ENCODE data around the gene ADCY2.

The ADCY2 gene

DNA sequence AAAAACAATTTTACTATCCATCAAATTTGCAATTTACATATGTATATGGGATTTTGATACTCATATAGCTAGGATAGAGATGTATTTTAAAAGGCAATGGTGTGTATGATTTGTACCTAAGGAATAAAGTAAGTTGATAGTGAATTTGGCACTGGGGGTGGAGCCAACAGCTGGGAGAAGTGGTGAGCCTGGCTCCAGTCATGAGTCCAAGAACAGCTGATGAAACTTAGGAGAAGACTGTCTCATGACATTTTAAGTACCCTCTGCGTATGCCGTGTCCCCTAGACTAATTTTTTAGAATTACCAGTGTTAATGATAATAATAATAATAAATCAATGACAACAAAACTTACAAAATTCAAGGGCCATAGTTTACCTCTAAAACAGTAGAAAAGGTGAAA lies 181.4 kb downstream of the ADCY2 start:
- Histone ChIP-seq H3K4me1 (ENCODE audit: low read length) (no peaks in the 10 kb centered on the region), H3K9me3 (ENCODE audit: insufficient read depth, low read length) (no peaks in the 10 kb centered on the region), H3K27ac (ENCODE audit: low read length) (no peak overlapping the region), H2AFZ (ENCODE audit: low read depth, low read length) (no peak overlapping the region), H4K20me1 (ENCODE audit: insufficient read depth, low read length) (no peaks in the 10 kb centered on the region), H3K4me2 (ENCODE audit: low read length) (no peak overlapping the region), H3K27me3 (ENCODE audit: low read depth, low read length) (no peaks in the 10 kb centered on the region), H3K36me3 (replicated peaks; ENCODE audit: low read depth, low read length) (no peaks in the 10 kb centered on the region), H3K9ac (ENCODE audit: low read length) (no peak overlapping the region), H3K4me3 (ENCODE audit: low read length) (no peak overlapping the region), H3K79me2 (ENCODE audit: low read length) (no peaks in the 10 kb centered on the region)
- TF ChIP-seq, protein P1, sequence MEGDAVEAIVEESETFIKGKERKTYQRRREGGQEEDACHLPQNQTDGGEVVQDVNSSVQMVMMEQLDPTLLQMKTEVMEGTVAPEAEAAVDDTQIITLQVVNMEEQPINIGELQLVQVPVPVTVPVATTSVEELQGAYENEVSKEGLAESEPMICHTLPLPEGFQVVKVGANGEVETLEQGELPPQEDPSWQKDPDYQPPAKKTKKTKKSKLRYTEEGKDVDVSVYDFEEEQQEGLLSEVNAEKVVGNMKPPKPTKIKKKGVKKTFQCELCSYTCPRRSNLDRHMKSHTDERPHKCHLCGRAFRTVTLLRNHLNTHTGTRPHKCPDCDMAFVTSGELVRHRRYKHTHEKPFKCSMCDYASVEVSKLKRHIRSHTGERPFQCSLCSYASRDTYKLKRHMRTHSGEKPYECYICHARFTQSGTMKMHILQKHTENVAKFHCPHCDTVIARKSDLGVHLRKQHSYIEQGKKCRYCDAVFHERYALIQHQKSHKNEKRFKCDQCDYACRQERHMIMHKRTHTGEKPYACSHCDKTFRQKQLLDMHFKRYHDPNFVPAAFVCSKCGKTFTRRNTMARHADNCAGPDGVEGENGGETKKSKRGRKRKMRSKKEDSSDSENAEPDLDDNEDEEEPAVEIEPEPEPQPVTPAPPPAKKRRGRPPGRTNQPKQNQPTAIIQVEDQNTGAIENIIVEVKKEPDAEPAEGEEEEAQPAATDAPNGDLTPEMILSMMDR (IDR thresholded peaks at IDR 0.05; ENCODE audit: low read depth, low read length): no peak
- no peak for TF ChIP-seq EZH2phosphoT487 (IDR thresholded peaks at IDR 0.05; ENCODE audit: low read depth)

DNA sequence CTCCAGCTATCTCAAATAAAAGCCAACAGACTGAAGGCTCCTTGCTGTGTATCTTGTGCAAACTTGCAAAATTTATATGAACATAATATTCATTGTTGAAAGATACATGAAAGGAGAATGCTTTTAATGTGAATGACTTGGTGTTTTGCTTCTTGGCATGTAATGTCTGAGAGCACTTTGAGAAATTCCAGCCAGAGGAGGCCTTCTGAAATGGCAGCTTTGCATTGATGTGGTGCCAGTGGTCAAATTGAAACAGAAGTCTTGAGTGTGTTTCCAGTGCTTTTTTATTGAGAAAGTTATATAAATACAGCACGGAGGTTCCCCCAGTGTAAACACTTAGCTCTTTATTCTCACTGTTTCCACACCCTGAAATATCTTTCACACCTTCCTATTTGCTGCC lies 182.1 kb downstream of the ADCY2 start:
- Histone ChIP-seq H4K20me1 (ENCODE audit: insufficient read depth, low read length) (no peaks in the 10 kb centered on the region), H3K4me3 (ENCODE audit: low read length) (no peak overlapping the region), H3K4me2 (ENCODE audit: low read length) (no peak overlapping the region), H3K36me3 (replicated peaks; ENCODE audit: low read depth, low read length) (no peaks in the 10 kb centered on the region), H3K9me3 (ENCODE audit: insufficient read depth, low read length) (no peaks in the 10 kb centered on the region), H3K27me3 (ENCODE audit: low read depth, low read length) (no peaks in the 10 kb centered on the region), H3K4me1 (ENCODE audit: low read length) (no peaks in the 10 kb centered on the region), H3K9ac (ENCODE audit: low read length) (no peak overlapping the region), H3K27ac (ENCODE audit: low read length) (no peak overlapping the region), H3K79me2 (ENCODE audit: low read length) (no peaks in the 10 kb centered on the region), H2AFZ (ENCODE audit: low read depth, low read length) (no peak overlapping the region)
- TF ChIP-seq EZH2phosphoT487 (IDR thresholded peaks at IDR 0.05; ENCODE audit: low read depth): no peak
- TF ChIP-seq, protein P1 (IDR thresholded peaks at IDR 0.05; ENCODE audit: low read depth, low read length): no peak

DNA sequence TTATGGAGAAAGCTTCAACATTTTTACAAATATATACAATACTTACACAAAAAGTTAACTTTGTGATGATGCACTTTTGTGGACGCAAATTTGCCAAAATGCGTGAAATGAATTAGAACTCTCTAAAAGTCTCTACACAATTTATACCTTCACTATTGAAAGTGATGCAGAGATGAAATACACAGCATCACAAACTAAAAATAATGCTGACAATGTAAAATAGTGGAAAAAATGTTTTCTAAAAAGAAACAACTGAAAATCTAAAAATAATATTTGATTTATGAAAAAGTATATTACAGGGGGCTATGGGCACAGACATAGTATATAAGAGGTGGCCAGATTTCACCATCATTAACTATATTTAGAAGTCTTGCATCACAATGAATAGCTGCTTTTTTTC lies 188.8 kb downstream of the ADCY2 start:
- H4K20me1 ChIP-seq (ENCODE audit: insufficient read depth, low read length): no peaks in the 10 kb centered on the region
- no peaks in the 10 kb centered on the region for H3K4me1 ChIP-seq (ENCODE audit: low read length)
- H3K4me2 ChIP-seq (ENCODE audit: low read length): no peak overlapping the region
- no peak overlapping the region for H2AFZ ChIP-seq (ENCODE audit: low read depth, low read length)
- no peak overlapping the region for H3K27ac ChIP-seq (ENCODE audit: low read length)
- H3K27me3 ChIP-seq (ENCODE audit: low read depth, low read length): no peaks in the 10 kb centered on the region
- no peaks in the 10 kb centered on the region for H3K36me3 ChIP-seq (replicated peaks; ENCODE audit: low read depth, low read length)
- H3K9ac ChIP-seq (ENCODE audit: low read length): no peak overlapping the region
- no peak overlapping the region for H3K4me3 ChIP-seq (ENCODE audit: low read length)
- TF ChIP-seq EZH2phosphoT487 (IDR thresholded peaks at IDR 0.05; ENCODE audit: low read depth): no peak
- TF ChIP-seq, protein P1 (IDR thresholded peaks at IDR 0.05; ENCODE audit: low read depth, low read length): no peak
- no peaks in the 10 kb centered on the region for H3K9me3 ChIP-seq (ENCODE audit: insufficient read depth, low read length)
- no peaks in the 10 kb centered on the region for H3K79me2 ChIP-seq (ENCODE audit: low read length)

DNA sequence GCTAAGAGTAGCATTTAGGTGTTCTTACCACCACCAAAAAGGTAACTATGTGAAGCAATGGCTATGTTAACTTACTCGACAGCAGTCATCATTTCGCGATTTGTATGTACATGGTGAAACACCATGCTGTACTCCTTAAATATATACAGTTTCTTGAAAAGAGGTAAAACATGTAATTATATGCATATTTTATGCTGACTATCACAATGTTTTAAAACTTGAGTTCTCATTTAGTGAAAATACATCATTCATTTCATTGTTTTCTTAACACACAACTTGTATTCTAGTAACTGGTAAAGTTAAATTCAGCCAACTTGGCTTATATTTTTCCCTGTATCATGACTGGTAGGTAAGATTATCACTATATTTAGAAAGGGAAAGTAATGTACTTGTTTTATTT lies 189.9 kb downstream of the ADCY2 start:
- H3K4me3 ChIP-seq (ENCODE audit: low read length): no peak overlapping the region
- no peaks in the 10 kb centered on the region for H3K4me1 ChIP-seq (ENCODE audit: low read length)
- no peaks in the 10 kb centered on the region for H4K20me1 ChIP-seq (ENCODE audit: insufficient read depth, low read length)
- H3K27me3 ChIP-seq (ENCODE audit: low read depth, low read length): no peaks in the 10 kb centered on the region
- no peak overlapping the region for H3K9ac ChIP-seq (ENCODE audit: low read length)
- H2AFZ ChIP-seq (ENCODE audit: low read depth, low read length): no peak overlapping the region
- no peak overlapping the region for H3K27ac ChIP-seq (ENCODE audit: low read length)
- no peak overlapping the region for H3K4me2 ChIP-seq (ENCODE audit: low read length)
- no peaks in the 10 kb centered on the region for H3K79me2 ChIP-seq (ENCODE audit: low read length)
- no peaks in the 10 kb centered on the region for H3K36me3 ChIP-seq (replicated peaks; ENCODE audit: low read depth, low read length)
- TF ChIP-seq EZH2phosphoT487 (IDR thresholded peaks at IDR 0.05; ENCODE audit: low read depth): no peak
- TF ChIP-seq, protein P1 (IDR thresholded peaks at IDR 0.05; ENCODE audit: low read depth, low read length): no peak
- H3K9me3 ChIP-seq (ENCODE audit: insufficient read depth, low read length): no peaks in the 10 kb centered on the region

All from OCI-LY3 (cell line).